Lung microvascular endothelial cell (primary cell): Measurements from ENCODE around the gene POTEJ. TPM values are rescaled to one million over a fixed set of nuclear protein-coding genes. Genes with fewer than 3 reads are reported as not detected.
"Not testable (repeated sequence)": the region's sequence is repeated elsewhere in the genome, so short reads cannot be mapped to it uniquely, and the experiment has no call there.

Experiments
- DNase-seq, 2 donors: peaks; one replicate each; pipeline versions ENCODE4 v3.0.0 to v3.0.0-alpha.2; 2010; ENCODE audit warnings: low read depth in 2 of 2
- total RNA-seq: library from RNA; depleted of rRNA; stranded (reverse); fragments of >200 nt; gene quantifications from 2 replicates; pipeline ENCODE4 v1.2.1, GENCODE V29; 2014

The POTEJ gene
- total RNA-seq, result 0.22 and 0.60 TPM in 2 replicates

DNA sequence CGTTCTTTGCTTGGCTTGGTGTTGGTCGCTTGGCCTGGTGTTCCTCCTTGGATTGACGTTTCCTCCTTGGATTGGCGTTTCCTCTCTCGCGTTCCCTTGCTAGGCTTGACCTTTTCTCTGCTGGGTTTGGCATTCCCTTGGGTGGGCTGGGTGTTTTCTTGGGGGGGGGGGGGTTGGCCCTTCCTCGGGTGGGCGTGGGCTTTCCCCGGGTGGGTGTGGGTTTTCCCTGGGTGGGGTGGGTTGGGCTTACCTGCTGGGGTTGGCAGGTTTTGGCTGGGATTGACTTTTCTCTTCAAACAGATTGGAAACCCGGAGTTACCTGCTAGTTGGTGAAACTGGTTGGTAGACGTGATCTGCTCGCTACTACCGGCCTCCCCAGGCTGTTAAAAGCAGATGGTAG is at the start of gene POTEJ:
TSS of gene POTEJ (plus strand) at position 301 of the 400 bp plus-strand sequence. CDS start at position 394, 93 bp downstream.
- DNase-seq, result not testable (repeated sequence)

DNA sequence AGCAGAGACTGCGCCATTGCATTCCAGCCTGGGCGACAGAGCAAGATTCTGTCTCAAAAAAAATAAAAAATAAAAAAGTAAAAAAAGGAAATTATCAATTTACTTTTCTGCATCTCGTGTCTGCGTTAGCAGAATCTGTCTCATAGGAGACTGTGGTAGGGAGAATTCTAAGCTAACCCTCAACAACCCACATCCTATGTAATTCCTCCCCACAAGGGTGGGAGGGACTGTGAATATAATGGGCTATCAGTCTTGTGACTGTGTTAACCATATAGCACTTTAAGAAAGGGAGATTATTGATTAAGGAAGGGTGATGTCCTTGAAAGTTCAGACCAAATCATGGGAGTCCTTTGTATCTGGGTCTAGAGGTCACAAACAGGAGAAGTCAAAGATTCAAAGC is 45.1 kb upstream of the POTEJ start:
- not testable (repeated sequence) for DNase-seq

DNA sequence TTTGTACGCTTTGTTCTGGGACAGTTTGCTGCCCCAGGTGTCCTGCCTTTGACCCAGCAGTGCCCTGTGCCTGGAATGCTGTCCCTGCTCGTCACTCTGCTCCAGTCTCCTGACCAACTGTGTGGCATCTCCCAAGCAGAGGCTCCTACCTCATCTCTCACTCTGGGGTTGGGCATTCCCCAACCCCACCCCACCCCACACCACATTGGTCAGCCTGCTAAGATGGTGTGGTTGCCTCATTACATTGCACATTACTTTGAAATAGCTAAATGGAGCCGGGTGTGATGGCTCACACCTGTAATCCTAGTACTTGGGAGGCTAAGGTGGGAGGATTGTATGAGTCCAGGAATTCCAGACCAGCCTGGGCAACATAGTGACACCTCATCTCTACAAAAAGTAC is 39.3 kb upstream of the POTEJ start:
- DNase-seq, result not testable (repeated sequence)

DNA sequence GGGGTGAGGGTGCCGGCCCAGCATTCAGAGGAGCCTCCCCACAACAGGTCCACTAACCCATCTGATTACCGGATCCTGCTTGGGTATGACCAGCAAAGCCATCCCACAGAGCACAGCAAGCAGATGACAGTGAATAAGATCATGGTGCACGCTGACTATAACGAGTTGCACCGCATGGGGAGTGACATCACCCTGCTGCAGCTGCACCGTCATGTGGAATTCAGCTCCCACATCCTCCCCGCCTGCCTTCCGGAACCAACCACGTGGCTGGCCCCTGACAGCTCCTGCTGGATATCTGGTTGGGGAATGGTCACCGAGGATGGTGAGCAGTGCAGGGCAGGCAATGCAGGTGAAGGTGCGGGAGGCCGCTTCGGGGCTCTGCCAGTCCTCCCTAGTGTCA is 37.0 kb upstream of the POTEJ start:
- DNase-seq, result not testable (repeated sequence)

DNA sequence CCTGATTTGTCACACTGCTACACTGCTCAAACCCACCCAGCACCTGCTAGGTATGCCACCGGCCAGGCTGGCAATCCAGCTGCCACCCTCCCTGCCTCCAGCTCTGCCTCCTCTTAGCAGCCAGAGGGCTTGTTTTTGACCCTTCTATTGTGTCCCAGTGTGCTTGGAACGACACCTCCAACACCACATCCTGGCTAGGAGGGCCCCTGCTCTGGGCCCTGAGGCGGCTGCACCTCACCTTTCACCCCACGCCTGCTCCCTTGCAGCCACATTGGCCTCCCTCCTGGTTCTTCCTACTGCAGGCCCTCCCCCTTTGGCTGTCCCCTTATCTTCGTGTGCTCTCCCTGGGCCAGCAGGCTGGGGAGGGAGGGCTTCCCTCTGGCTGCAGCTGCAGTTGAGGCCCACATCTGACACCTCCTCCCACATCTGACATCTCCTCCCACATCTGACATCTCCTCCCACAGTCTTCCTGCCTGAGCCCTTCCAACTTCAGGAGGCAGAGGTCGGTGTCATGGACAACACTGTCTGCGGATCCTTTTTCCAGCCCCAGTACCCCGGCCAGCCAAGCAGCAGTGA is 34.9 kb upstream of the POTEJ start:
- DNase-seq, result not testable (repeated sequence)

- not testable (repeated sequence) for DNase-seq
Measured at GRCh38 chr2:130577559-130577958, 33.7 kb upstream of the POTEJ start.

GRCh38 chr2:130579121-130579520 is 32.1 kb upstream of the POTEJ start:
- DNase-seq, result not testable (repeated sequence)

- peak in 1 of 2 donors; percentile 0 for DNase-seq
Measured at GRCh38 chr2:130581491-130581890, 29.7 kb upstream of the POTEJ start.

- DNase-seq, result not testable (repeated sequence)
Measured at GRCh38 chr2:130582970-130583369, 28.3 kb upstream of the POTEJ start.

DNA sequence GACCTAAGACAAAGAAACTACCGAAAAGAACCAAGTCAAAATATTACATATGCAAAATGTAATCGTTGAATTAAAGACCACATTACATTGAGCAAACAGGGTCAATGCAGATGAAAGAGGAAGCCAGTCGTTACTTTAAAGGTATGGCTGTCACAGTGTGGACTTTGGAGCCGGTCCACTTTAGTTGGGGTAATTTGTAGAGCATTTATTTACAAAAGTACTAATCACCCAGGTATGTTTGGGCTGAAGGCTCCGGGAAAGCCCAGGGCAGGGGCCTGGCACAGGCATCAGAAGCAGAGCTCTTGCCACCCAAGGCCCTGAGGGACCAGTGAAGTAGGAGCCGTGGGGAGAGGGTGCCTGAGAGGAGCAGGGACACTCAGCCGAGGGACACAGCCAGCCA is 27.7 kb upstream of the POTEJ start:
- not testable (repeated sequence) for DNase-seq

DNA sequence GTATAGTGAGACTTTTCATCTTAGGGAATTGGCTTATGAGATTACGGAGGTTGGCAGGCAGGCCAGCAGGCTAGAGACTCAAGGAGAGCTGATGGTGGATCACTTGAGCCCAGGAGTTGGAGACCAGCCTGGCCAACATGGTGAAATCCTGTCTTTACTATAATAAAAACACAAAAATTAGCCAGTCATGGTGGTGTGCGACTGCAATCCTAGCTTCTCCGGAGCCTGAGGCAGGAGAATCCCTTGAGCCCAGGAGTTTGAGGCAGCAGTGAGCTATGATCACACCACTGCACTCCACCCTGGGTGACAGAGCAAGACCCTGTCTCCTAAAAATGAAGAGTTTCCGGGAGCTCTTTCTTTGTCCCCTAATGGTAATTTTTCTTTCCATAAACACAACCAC is 26.5 kb upstream of the POTEJ start:
- not testable (repeated sequence) for DNase-seq

DNA sequence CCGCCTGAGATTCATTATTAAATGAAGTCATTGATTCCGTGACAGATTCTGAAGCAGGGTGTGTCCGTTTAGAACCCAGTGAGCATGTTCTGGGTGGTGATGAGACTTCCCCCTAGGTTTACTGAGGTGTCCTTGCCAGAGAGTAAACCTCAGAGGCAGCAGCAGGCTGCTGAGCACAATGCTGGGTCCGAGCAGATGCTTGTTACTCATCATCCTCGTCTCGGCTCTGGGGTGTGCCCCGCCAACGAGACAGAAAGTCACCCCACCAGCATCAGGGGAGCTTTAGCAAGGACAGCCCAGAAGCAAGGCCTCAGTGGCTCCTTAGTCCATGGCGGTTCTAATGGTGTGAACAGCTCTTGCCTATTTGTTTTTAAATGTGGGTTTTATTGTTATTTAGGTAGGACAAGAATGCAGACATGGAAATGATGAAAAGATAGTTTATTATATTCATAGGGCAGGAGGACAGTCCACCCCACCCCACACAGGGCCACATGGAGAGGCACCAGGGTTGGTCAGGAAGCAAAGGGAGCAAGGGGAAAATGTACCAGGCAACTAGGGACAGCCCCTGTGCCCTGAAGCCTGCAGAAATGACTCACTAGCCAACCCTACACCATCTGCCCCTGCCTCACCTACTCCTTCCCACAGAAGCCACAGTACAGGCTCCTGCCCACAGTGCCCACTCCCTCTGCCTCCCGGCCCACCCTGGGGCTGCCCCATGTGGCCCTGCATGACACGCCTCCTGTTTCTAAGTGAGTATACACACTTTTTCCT is 22.4 kb upstream of the POTEJ start:
- not testable (repeated sequence) for DNase-seq

- DNase-seq, result not testable (repeated sequence)
Measured at GRCh38 chr2:130590170-130590841, 20.9 kb upstream of the POTEJ start.

- not testable (repeated sequence) for DNase-seq
Measured at GRCh38 chr2:130590842-130591359, 20.3 kb upstream of the POTEJ start.

DNA sequence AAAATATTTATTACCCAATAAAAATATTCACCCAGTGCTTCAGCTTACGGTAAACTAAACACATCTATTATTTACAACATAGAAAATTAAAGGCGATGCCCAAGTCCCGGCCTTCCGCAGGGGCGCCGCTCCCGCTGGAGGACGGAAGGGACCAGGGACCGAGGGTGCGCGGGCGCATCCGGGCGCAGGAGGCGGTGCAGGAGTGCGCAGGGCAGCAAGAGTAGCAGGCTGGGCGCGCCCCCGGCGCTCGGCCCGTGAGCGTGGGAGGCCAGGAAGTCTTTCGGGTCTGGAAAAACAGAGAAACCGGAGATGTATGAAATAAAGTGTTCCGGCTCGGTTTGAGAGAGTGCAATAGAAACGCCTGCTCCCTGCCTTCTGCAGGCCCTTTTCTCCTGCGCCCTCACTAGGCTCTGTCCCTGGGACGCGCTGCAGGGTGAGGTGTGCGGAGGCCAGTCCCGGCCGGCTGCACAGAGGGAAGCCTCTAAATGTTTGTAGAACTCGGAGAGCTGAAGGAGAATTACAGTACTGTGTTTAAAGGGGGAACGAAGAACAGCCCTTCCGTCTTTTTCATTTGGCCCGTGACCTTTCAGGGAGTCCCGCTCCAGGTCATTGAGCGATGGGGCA is 18.3 kb upstream of the POTEJ start:
- DNase-seq, result not testable (repeated sequence)

GRCh38 chr2:130594011-130594410 is 17.2 kb upstream of the POTEJ start:
- DNase-seq, result not testable (repeated sequence)

GRCh38 chr2:130596757-130597156 is 14.5 kb upstream of the POTEJ start:
- not testable (repeated sequence) for DNase-seq

DNA sequence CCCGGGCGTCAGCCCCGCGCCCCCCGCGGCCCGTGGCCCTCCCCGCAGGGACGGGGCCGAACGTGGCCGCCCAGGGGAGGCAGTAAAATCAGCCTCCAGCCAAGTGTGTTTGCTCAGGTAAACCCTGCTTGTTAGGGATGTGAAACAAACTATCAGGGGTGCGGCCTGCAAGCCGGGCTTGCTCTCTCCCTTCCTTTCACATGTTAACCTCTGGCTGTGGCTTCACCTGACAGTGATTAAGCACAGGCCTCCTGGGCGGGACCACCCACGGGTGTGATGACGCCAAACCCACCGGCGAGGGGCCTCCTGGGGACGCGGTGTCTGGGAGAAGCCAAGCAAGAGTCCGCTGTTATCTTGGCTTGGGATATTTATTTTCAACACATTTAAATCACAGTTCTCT is 13.2 kb upstream of the POTEJ start:
- not testable (repeated sequence) for DNase-seq

- not testable (repeated sequence) for DNase-seq
Measured at GRCh38 chr2:130598463-130598862, 12.8 kb upstream of the POTEJ start.

DNA sequence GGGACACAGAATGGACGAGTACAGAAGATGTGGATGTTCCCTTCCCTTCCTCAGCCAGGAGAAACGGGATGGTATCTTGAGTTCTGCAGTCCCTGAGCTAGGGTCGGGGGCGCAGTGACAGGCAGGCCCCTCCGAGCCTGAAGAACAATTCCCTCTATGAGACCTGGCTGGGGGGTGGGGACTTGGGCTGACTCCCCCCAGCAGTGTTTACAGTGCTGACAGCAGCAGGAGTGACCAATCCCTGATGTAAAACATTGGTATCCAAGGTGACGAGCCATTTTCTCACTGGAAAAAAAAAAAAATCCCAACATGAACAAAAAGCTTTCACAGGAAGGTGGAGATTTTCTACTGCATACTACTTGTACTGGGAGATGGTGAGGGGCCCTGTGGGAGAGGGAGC is 11.8 kb upstream of the POTEJ start, which contains the start of gene CFC1:
TSS of gene CFC1 (minus strand) at position 183 of the 400 bp plus-strand sequence. CDS start 288 bp downstream, outside the sequence.
- not testable (repeated sequence) for DNase-seq

GRCh38 chr2:130599926-130600325 is 11.3 kb upstream of the POTEJ start:
- DNase-seq, result not testable (repeated sequence)
